SK-N-SH treated with all-trans-retinoic acid at 6 μM for 48 hours (cell line): ENCODE measurements around the gene WDR59.
A peak's percentile ranks its signal among the peaks of the same experiment; 100 is the strongest.

Experiments used
- ATAC-seq: fragments of 200-7000 bp; cut with Tn5 transposase; 3 replicates; pipeline ENCODE4 v1.9.1; 2020; ENCODE audit warnings: mild to moderate bottlenecking, moderate library complexity
- BACH2 ChIP-seq: fragments of 250-450 bp; sonication (Bioruptor Pico); IDR thresholded peaks from 2 replicates; pipeline ENCODE4 v1.9.0; 2021; ENCODE audit warnings: mild to moderate bottlenecking, borderline replicate concordance
- CREB5 ChIP-seq: fragments of 250-450 bp; sonication (Bioruptor Pico); IDR thresholded peaks from 2 replicates; pipeline ENCODE4 v1.5.1; 2020; ENCODE audit warnings: low read depth, mild to moderate bottlenecking, moderate library complexity
- CSDC2 ChIP-seq: fragments of 250-450 bp; sonication (Bioruptor Pico); IDR thresholded peaks from 2 replicates; pipeline ENCODE4 v1.5.0; 2020; ENCODE audit warnings: mild to moderate bottlenecking, moderate library complexity
- CSRNP3 ChIP-seq: fragments of 250-450 bp; sonication (Bioruptor Pico); IDR thresholded peaks from 2 replicates; pipeline ENCODE4 v1.5.1; 2021; ENCODE audit warnings: mild to moderate bottlenecking, moderate library complexity
- ESRRG ChIP-seq: fragments of 250-450 bp; sonication (Bioruptor Pico); IDR thresholded peaks from 2 replicates; pipeline ENCODE4 v1.6.1; 2021; ENCODE audit warnings: mild to moderate bottlenecking
- GLIS3 ChIP-seq: fragments of 250-450 bp; sonication (Bioruptor Pico); IDR thresholded peaks from 2 replicates; pipeline ENCODE4 v1.5.0; 2020; ENCODE audit warnings: mild to moderate bottlenecking, moderate library complexity
- ISL1 ChIP-seq: fragments of 250-450 bp; sonication (Bioruptor Pico); IDR thresholded peaks from 2 replicates; pipeline ENCODE4 v2.1.2; 2022; ENCODE audit warnings: mild to moderate bottlenecking, moderate library complexity
- OSR1 ChIP-seq: fragments of 250-450 bp; sonication (Bioruptor Pico); IDR thresholded peaks from 2 replicates; pipeline ENCODE4 v1.8.0; 2022; ENCODE audit warnings: moderate library complexity, mild to moderate bottlenecking, inconsistent platforms
- PATZ1 ChIP-seq: fragments of 250-450 bp; sonication (Bioruptor Pico); IDR thresholded peaks from 2 replicates; pipeline ENCODE4 v1.8.0; 2020; ENCODE audit warnings: mild to moderate bottlenecking, moderate library complexity, borderline replicate concordance
- PPARA ChIP-seq: fragments of 250-450 bp; sonication (Bioruptor Pico); IDR thresholded peaks from 2 replicates; pipeline ENCODE4 v1.5.0; 2020; ENCODE audit warnings: mild to moderate bottlenecking, borderline replicate concordance
- RARB ChIP-seq: fragments of 250-450 bp; sonication (Bioruptor Pico); IDR thresholded peaks from 2 replicates; pipeline ENCODE4 v1.8.0; 2021; ENCODE audit warnings: mild to moderate bottlenecking, moderate library complexity
- SNAI2 ChIP-seq: fragments of 250-450 bp; sonication (Bioruptor Pico); IDR thresholded peaks from 2 replicates; pipeline ENCODE4 v1.5.0; 2020; ENCODE audit warnings: mild to moderate bottlenecking, moderate library complexity
- TCF4 ChIP-seq: fragments of 250-450 bp; sonication (Bioruptor Pico); IDR thresholded peaks from 2 replicates; pipeline ENCODE4 v1.8.0; 2021; ENCODE audit warnings: mild to moderate bottlenecking, moderate library complexity, borderline replicate concordance
- TOX ChIP-seq: fragments of 250-450 bp; sonication (Bioruptor Pico); IDR thresholded peaks from 2 replicates; pipeline ENCODE4 v1.8.0; 2021; ENCODE audit warnings: mild to moderate bottlenecking, moderate library complexity, borderline replicate concordance
- ZC3H10 ChIP-seq: fragments of 250-450 bp; sonication (Bioruptor Pico); IDR thresholded peaks from 2 replicates; pipeline ENCODE4 v1.5.1; 2021; ENCODE audit warnings: mild to moderate bottlenecking, moderate library complexity
- ZFP3 ChIP-seq: fragments of 250-450 bp; sonication (Bioruptor Pico); IDR thresholded peaks from 2 replicates; pipeline ENCODE4 v1.5.0; 2020; ENCODE audit warnings: mild to moderate bottlenecking, moderate library complexity
- ZNF565 ChIP-seq: fragments of 450-650 bp; formaldehyde crosslinking; conservative IDR thresholded peaks from 2 replicates; pipeline ENCODE4 v1.5.0; 2020; ENCODE audit warnings: low read depth, mild to moderate bottlenecking, moderate library complexity
- ZNF8 ChIP-seq: fragments of 450-650 bp; formaldehyde crosslinking; IDR thresholded peaks from 2 replicates; pipeline ENCODE4 v1.5.0; 2020; ENCODE audit warnings: mild to moderate bottlenecking, moderate library complexity
- TF ChIP-seq, protein P1 (sequence below): fragments of 250-450 bp; sonication (Bioruptor Pico); IDR thresholded peaks from 2 replicates; pipeline ENCODE4 v1.8.0; 2021; ENCODE audit warnings: low read depth, mild to moderate bottlenecking, moderate library complexity, borderline replicate concordance
- TF ChIP-seq, protein P2 (sequence below): fragments of 250-450 bp; sonication (Bioruptor Pico); IDR thresholded peaks from 2 replicates; pipeline ENCODE4 v1.5.0; 2020; ENCODE audit warnings: mild to moderate bottlenecking, moderate library complexity

The WDR59 gene

GRCh38 chr16:75003931-75004330 lies 19.0 kb upstream of the WDR59 start:
- TF ChIP-seq ESRRG (CRISPR knock-in tag) (no peak), OSR1 (CRISPR knock-in tag) (no peak), ZFP3 (no peak), ZNF8 (CRISPR knock-in tag) (no peak), TCF4 (CRISPR knock-in tag) (no peak)
- no peak for ATAC-seq

- no peak for TF ChIP-seq CSDC2 (CRISPR knock-in tag)
- TF ChIP-seq TOX (CRISPR knock-in tag), result no peak
- TF ChIP-seq TCF4 (CRISPR knock-in tag), result no peak
- TF ChIP-seq PPARA (CRISPR knock-in tag), result no peak
- TF ChIP-seq, protein P1, sequence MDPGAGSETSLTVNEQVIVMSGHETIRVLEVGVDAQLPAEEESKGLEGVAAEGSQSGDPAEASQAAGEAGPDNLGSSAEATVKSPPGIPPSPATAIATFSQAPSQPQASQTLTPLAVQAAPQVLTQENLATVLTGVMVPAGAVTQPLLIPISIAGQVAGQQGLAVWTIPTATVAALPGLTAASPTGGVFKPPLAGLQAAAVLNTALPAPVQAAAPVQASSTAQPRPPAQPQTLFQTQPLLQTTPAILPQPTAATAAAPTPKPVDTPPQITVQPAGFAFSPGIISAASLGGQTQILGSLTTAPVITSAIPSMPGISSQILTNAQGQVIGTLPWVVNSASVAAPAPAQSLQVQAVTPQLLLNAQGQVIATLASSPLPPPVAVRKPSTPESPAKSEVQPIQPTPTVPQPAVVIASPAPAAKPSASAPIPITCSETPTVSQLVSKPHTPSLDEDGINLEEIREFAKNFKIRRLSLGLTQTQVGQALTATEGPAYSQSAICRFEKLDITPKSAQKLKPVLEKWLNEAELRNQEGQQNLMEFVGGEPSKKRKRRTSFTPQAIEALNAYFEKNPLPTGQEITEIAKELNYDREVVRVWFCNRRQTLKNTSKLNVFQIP (CRISPR knock-in tag), result no peak
- TF ChIP-seq BACH2 (CRISPR knock-in tag), result no peak
- no peak for TF ChIP-seq ZNF8 (CRISPR knock-in tag)
- no peak for TF ChIP-seq ZFP3
- TF ChIP-seq ZNF565 (CRISPR knock-in tag), result no peak
- TF ChIP-seq PATZ1 (CRISPR knock-in tag), result no peak
- TF ChIP-seq OSR1 (CRISPR knock-in tag), result no peak
- TF ChIP-seq ESRRG (CRISPR knock-in tag), result no peak
- TF ChIP-seq ZC3H10 (CRISPR knock-in tag), result no peak
- TF ChIP-seq CSRNP3, result no peak
- TF ChIP-seq SNAI2 (CRISPR knock-in tag), result no peak
- no peak for TF ChIP-seq GLIS3
- TF ChIP-seq, protein P2, sequence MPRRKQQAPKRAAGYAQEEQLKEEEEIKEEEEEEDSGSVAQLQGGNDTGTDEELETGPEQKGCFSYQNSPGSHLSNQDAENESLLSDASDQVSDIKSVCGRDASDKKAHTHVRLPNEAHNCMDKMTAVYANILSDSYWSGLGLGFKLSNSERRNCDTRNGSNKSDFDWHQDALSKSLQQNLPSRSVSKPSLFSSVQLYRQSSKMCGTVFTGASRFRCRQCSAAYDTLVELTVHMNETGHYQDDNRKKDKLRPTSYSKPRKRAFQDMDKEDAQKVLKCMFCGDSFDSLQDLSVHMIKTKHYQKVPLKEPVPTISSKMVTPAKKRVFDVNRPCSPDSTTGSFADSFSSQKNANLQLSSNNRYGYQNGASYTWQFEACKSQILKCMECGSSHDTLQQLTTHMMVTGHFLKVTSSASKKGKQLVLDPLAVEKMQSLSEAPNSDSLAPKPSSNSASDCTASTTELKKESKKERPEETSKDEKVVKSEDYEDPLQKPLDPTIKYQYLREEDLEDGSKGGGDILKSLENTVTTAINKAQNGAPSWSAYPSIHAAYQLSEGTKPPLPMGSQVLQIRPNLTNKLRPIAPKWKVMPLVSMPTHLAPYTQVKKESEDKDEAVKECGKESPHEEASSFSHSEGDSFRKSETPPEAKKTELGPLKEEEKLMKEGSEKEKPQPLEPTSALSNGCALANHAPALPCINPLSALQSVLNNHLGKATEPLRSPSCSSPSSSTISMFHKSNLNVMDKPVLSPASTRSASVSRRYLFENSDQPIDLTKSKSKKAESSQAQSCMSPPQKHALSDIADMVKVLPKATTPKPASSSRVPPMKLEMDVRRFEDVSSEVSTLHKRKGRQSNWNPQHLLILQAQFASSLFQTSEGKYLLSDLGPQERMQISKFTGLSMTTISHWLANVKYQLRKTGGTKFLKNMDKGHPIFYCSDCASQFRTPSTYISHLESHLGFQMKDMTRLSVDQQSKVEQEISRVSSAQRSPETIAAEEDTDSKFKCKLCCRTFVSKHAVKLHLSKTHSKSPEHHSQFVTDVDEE (CRISPR knock-in tag), result no peak
- TF ChIP-seq RARB (CRISPR knock-in tag), result no peak
- TF ChIP-seq ISL1 (CRISPR knock-in tag), result no peak
- TF ChIP-seq CREB5 (CRISPR knock-in tag), result no peak
- ATAC-seq, result no peak
Measured at GRCh38 chr16:75002474-75002873, 17.6 kb upstream of the WDR59 start.

- TF ChIP-seq ZFP3 (no peak), SNAI2 (CRISPR knock-in tag) (no peak), ZNF565 (CRISPR knock-in tag) (no peak), PPARA (CRISPR knock-in tag) (no peak)
- ATAC-seq, result peak; percentile 43
Measured at GRCh38 chr16:75000481-75001081, 15.7 kb upstream of the WDR59 start.
